ENCODE measurements around the gene TAF15.

The TAF15 gene

GRCh38 chr17:35778641-35779196 lies 30.6 kb upstream of the TAF15 start:
- Histone ChIP-seq H2AFZ (ENCODE audit: low read depth, low read length) (no peak overlapping the region), H3K4me2 (ENCODE audit: low read length) (no peak overlapping the region), H3K36me3 (replicated peaks; ENCODE audit: low read depth, low read length) (no peaks in the 10 kb centered on the region), H4K20me1 (ENCODE audit: insufficient read depth, low read length) (no peaks in the 10 kb centered on the region), H3K27ac (ENCODE audit: low read length) (no peak overlapping the region), H3K9me3 (ENCODE audit: insufficient read depth, low read length) (no peaks in the 10 kb centered on the region), H3K4me1 (ENCODE audit: low read length) (no peaks in the 10 kb centered on the region), H3K4me3 (ENCODE audit: low read length) (no peak overlapping the region), H3K79me2 (ENCODE audit: low read length) (no peaks in the 10 kb centered on the region), H3K9ac (ENCODE audit: low read length) (no peak overlapping the region), H3K27me3 (ENCODE audit: low read depth, low read length) (peaks cover 59% of the 10 kb centered on the region)
- TF ChIP-seq CTCF (IDR thresholded peaks at IDR 0.05; ENCODE audit: low read depth, low read length) = no peak

- peaks cover 61% of the 10 kb centered on the region for H3K27me3 ChIP-seq (ENCODE audit: low read depth, low read length)
- H3K36me3 ChIP-seq (replicated peaks; ENCODE audit: low read depth, low read length) = no peaks in the 10 kb centered on the region
- no peak overlapping the region for H3K9ac ChIP-seq (ENCODE audit: low read length)
- H3K4me3 ChIP-seq (ENCODE audit: low read length) = no peak overlapping the region
- no peaks in the 10 kb centered on the region for H3K79me2 ChIP-seq (ENCODE audit: low read length)
- H3K4me2 ChIP-seq (ENCODE audit: low read length) = no peak overlapping the region
- H3K4me1 ChIP-seq (ENCODE audit: low read length) = no peaks in the 10 kb centered on the region
- H3K9me3 ChIP-seq (ENCODE audit: insufficient read depth, low read length) = no peaks in the 10 kb centered on the region
- no peak overlapping the region for H3K27ac ChIP-seq (ENCODE audit: low read length)
- no peak overlapping the region for H2AFZ ChIP-seq (ENCODE audit: low read depth, low read length)
- H4K20me1 ChIP-seq (ENCODE audit: insufficient read depth, low read length) = no peaks in the 10 kb centered on the region
- no peak for TF ChIP-seq EZH2phosphoT487 (IDR thresholded peaks at IDR 0.05; ENCODE audit: low read depth)
- TF ChIP-seq CTCF (IDR thresholded peaks at IDR 0.05; ENCODE audit: low read depth, low read length) = no peak
Observed at GRCh38 chr17:35780950-35781349, 28.3 kb upstream of the TAF15 start.

- Histone ChIP-seq H3K4me2 (ENCODE audit: low read length) (no peak overlapping the region), H4K20me1 (ENCODE audit: insufficient read depth, low read length) (no peaks in the 10 kb centered on the region), H3K36me3 (replicated peaks; ENCODE audit: low read depth, low read length) (no peaks in the 10 kb centered on the region), H3K9ac (ENCODE audit: low read length) (no peak overlapping the region), H3K4me1 (ENCODE audit: low read length) (no peaks in the 10 kb centered on the region), H3K4me3 (ENCODE audit: low read length) (no peak overlapping the region), H2AFZ (ENCODE audit: low read depth, low read length) (no peak overlapping the region), H3K9me3 (ENCODE audit: insufficient read depth, low read length) (no peaks in the 10 kb centered on the region), H3K27ac (ENCODE audit: low read length) (no peak overlapping the region), H3K79me2 (ENCODE audit: low read length) (no peaks in the 10 kb centered on the region), H3K27me3 (ENCODE audit: low read depth, low read length) (peaks cover 47% of the 10 kb centered on the region)
- TF ChIP-seq CTCF (IDR thresholded peaks at IDR 0.05; ENCODE audit: low read depth, low read length) = no peak
- TF ChIP-seq EZH2phosphoT487 (IDR thresholded peaks at IDR 0.05; ENCODE audit: low read depth) = no peak
Observed at GRCh38 chr17:35784895-35785294, 24.4 kb upstream of the TAF15 start.

GRCh38 chr17:35786941-35787432 lies 22.3 kb upstream of the TAF15 start:
- no peak overlapping the region for H3K27ac ChIP-seq (ENCODE audit: low read length)
- no peak overlapping the region for H3K9ac ChIP-seq (ENCODE audit: low read length)
- no peaks in the 10 kb centered on the region for H3K9me3 ChIP-seq (ENCODE audit: insufficient read depth, low read length)
- no peaks in the 10 kb centered on the region for H3K4me1 ChIP-seq (ENCODE audit: low read length)
- no peaks in the 10 kb centered on the region for H3K36me3 ChIP-seq (replicated peaks; ENCODE audit: low read depth, low read length)
- H3K79me2 ChIP-seq (ENCODE audit: low read length) = no peaks in the 10 kb centered on the region
- no peak overlapping the region for H3K4me2 ChIP-seq (ENCODE audit: low read length)
- peaks cover 49% of the 10 kb centered on the region for H3K27me3 ChIP-seq (ENCODE audit: low read depth, low read length)
- H3K4me3 ChIP-seq (ENCODE audit: low read length) = no peak overlapping the region
- TF ChIP-seq CTCF (IDR thresholded peaks at IDR 0.05; ENCODE audit: low read depth, low read length) = no peak
- TF ChIP-seq EZH2phosphoT487 (IDR thresholded peaks at IDR 0.05; ENCODE audit: low read depth) = no peak
- no peaks in the 10 kb centered on the region for H4K20me1 ChIP-seq (ENCODE audit: insufficient read depth, low read length)
- H2AFZ ChIP-seq (ENCODE audit: low read depth, low read length) = no peak overlapping the region

Measured in OCI-LY3 (cell line).